H9 (cell line): ENCODE measurements around the gene PRORP. TPM values are rescaled to one million over a fixed set of nuclear protein-coding genes. Genes with fewer than 3 reads are reported as not detected.

ENCODE experiments used
- DNase-seq: peaks from one replicate; pipeline ENCODE4 v3.0.0-alpha.2; 2017
- H2AFZ ChIP-seq: one replicate; pipeline ENCODE4 v1.6.1; 2013; ENCODE audit warnings: mild to moderate bottlenecking, low read length, control low read depth, moderate library complexity
- H2AK5ac ChIP-seq: 2 replicates; pipeline ENCODE4 v1.6.1; 2013; ENCODE audit warnings: low read length, control low read depth, mixed read lengths; ENCODE audit not compliant: insufficient read length
- H2BK120ac ChIP-seq: one replicate; pipeline ENCODE4 v1.6.1; 2013; ENCODE audit warnings: low read depth, mild to moderate bottlenecking, low read length, control low read depth, inconsistent platforms; ENCODE audit not compliant: poor library complexity, severe bottlenecking
- H2BK12ac ChIP-seq: 2 replicates; pipeline ENCODE4 v1.6.1; 2013; ENCODE audit warnings: low read length, control low read depth, mixed read lengths, low read depth; ENCODE audit not compliant: insufficient read length
- H2BK15ac ChIP-seq: 2 replicates; pipeline ENCODE4 v1.6.1; 2013; ENCODE audit warnings: low read depth, low read length, control low read depth
- H2BK20ac ChIP-seq: one replicate; pipeline ENCODE4 v1.6.1; 2013; ENCODE audit warnings: low read depth, mild to moderate bottlenecking, low read length, control low read depth, inconsistent platforms; ENCODE audit not compliant: poor library complexity, severe bottlenecking
- H2BK5ac ChIP-seq: 2 replicates; pipeline ENCODE4 v1.6.1; 2013; ENCODE audit warnings: low read length, control low read depth, mixed read lengths; ENCODE audit not compliant: insufficient read length
- H3K14ac ChIP-seq: 2 replicates; pipeline ENCODE4 v1.6.1; 2013; ENCODE audit warnings: low read length, control low read depth; ENCODE audit not compliant: insufficient read depth
- H3K18ac ChIP-seq: 2 replicates; pipeline ENCODE4 v1.6.1; 2013; ENCODE audit warnings: low read depth, mild to moderate bottlenecking, mixed read lengths, low read length, control low read depth; ENCODE audit not compliant: insufficient read length
- H3K23ac ChIP-seq: 2 replicates; pipeline ENCODE4 v1.6.1; 2013; ENCODE audit warnings: low read length, control low read depth, mixed read lengths, low read depth; ENCODE audit not compliant: insufficient read length
- H3K23me2 ChIP-seq: 2 replicates; pipeline ENCODE4 v1.6.1; 2013; ENCODE audit warnings: low read depth, mild to moderate bottlenecking, mixed read lengths, low read length, control low read depth; ENCODE audit not compliant: insufficient read length, poor library complexity, severe bottlenecking
- H3K27ac ChIP-seq: 2 replicates; pipeline ENCODE4 v1.5.1; 2013; ENCODE audit warnings: low read length, control low read depth, mixed read lengths, low read depth; ENCODE audit not compliant: insufficient read length
- H3K27me3 ChIP-seq: 2 replicates; pipeline ENCODE4 v1.6.1; 2013; ENCODE audit warnings: low read length, control low read depth, inconsistent platforms; ENCODE audit not compliant: insufficient read depth
- H3K4ac ChIP-seq: 2 replicates; pipeline ENCODE4 v1.6.1; 2013; ENCODE audit warnings: low read depth, mild to moderate bottlenecking, control low read depth, inconsistent platforms, low read length, moderate library complexity
- H3K4me1 ChIP-seq: 2 replicates; pipeline ENCODE4 v1.6.1; 2013; ENCODE audit warnings: low read length, control low read depth, inconsistent platforms; ENCODE audit not compliant: insufficient read depth
- H3K4me2 ChIP-seq: 2 replicates; pipeline ENCODE4 v1.6.1; 2013; ENCODE audit warnings: low read length, control low read depth, mixed read lengths; ENCODE audit not compliant: insufficient read length, insufficient read depth
- H3K56ac ChIP-seq: 2 replicates; pipeline ENCODE4 v1.6.1; 2013; ENCODE audit warnings: low read depth, mild to moderate bottlenecking, mixed read lengths, low read length, control low read depth; ENCODE audit not compliant: insufficient read length
- H3K79me1 ChIP-seq: 2 replicates; pipeline ENCODE4 v1.6.1; 2013; ENCODE audit warnings: low read depth, mild to moderate bottlenecking, moderate library complexity, low read length, control low read depth, inconsistent platforms; ENCODE audit not compliant: insufficient read depth, poor library complexity, severe bottlenecking
- H3K79me2 ChIP-seq: 2 replicates; pipeline ENCODE4 v1.6.1; 2013; ENCODE audit warnings: low read length, control low read depth, inconsistent platforms; ENCODE audit not compliant: insufficient read depth
- H3K9ac ChIP-seq: 2 replicates; pipeline ENCODE4 v1.6.1; 2013; ENCODE audit warnings: low read length, control low read depth, mixed read lengths; ENCODE audit not compliant: insufficient read length; ENCODE audit errors: extremely low read depth
- H3K9me3 ChIP-seq: one replicate; pipeline ENCODE4 v1.6.1; 2013; ENCODE audit warnings: low read depth, low read length, inconsistent platforms; ENCODE audit not compliant: control insufficient read depth
- H3T11ph ChIP-seq: one replicate; pipeline ENCODE4 v1.6.1; 2013; ENCODE audit warnings: mild to moderate bottlenecking, low read length, control low read depth, inconsistent platforms
- H4K20me1 ChIP-seq: one replicate; pipeline ENCODE4 v1.6.1; 2013; ENCODE audit not compliant: control insufficient read depth, insufficient read length, insufficient read depth
- H4K5ac ChIP-seq: 2 replicates; pipeline ENCODE4 v1.6.1; 2013; ENCODE audit warnings: low read depth, mild to moderate bottlenecking, mixed read lengths, low read length, control low read depth; ENCODE audit not compliant: insufficient read length
- H4K8ac ChIP-seq: replicated peaks from 2 replicates; pipeline ENCODE4 v1.6.1; 2013; ENCODE audit warnings: low read length, control low read depth, mixed read lengths, low read depth; ENCODE audit not compliant: insufficient read length
- H4K91ac ChIP-seq: 2 replicates; pipeline ENCODE4 v1.6.1; 2013; ENCODE audit warnings: low read depth, mild to moderate bottlenecking, moderate library complexity, mixed read lengths, low read length, control low read depth; ENCODE audit not compliant: insufficient read length
- H3K27ac Mint-ChIP-seq, 3 experiments: 2 replicates in 2 of 3; 3 replicates in 1 of 3; pipeline ENCODE4 v1.8.0; 2020 to 2021; ENCODE audit warnings: mixed read lengths in 3 of 3, mild to moderate bottlenecking in 1 of 3, moderate library complexity in 1 of 3
- H3K27me3 Mint-ChIP-seq: 2 replicates; pipeline ENCODE4 v1.8.0; 2021; ENCODE audit warnings: low read depth, mild to moderate bottlenecking, moderate library complexity, mixed read lengths
- H3K36me3 Mint-ChIP-seq, 3 experiments: 2 replicates in 2 of 3; 3 replicates in 1 of 3; pipeline ENCODE4 v1.8.0; 2020 to 2021; ENCODE audit warnings: low read depth in 3 of 3, mixed read lengths in 3 of 3; ENCODE audit not compliant: insufficient read depth in 1 of 3
- H3K4me1 Mint-ChIP-seq, 2 experiments: 2 replicates each; pipeline ENCODE4 v1.8.0; 2020; ENCODE audit warnings: mixed read lengths in 2 of 2
- H3K4me3 Mint-ChIP-seq, 2 experiments: 2 replicates in 1 of 2; 3 replicates in 1 of 2; pipeline ENCODE4 v1.8.0; 2020 to 2021; ENCODE audit warnings: mild to moderate bottlenecking in 2 of 2, mixed read lengths in 2 of 2, moderate library complexity in 1 of 2
- H3K9me3 Mint-ChIP-seq, 2 experiments: 2 replicates in 1 of 2; 3 replicates in 1 of 2; pipeline ENCODE4 v1.8.0; 2020; ENCODE audit warnings: mild to moderate bottlenecking in 2 of 2, mixed read lengths in 2 of 2, moderate library complexity in 1 of 2
- WGBS: extraction: QIAGEN DNeasy Blood & Tissue Kit; methylation state at CpG from one replicate; pipeline ENCODE4 v1.1.7; 2013; ENCODE audit warnings: missing lambda C conversion rate, low lambda C conversion rate, mixed read lengths; ENCODE audit not compliant: insufficient read length; ENCODE audit errors: extremely low coverage; 5-methylcytosine and 5-hydroxymethylcytosine counted together
- total RNA-seq: library from RNA; stranded (reverse); gene quantifications from 2 replicates; pipeline ENCODE4 v1.2.1, GENCODE V29; 2021
- TF ChIP-seq, protein P1 (sequence below): fragments of 200-600 bp; sonication (generic); conservative IDR thresholded peaks from 3 replicates; pipeline ENCODE4 v1.8.0; 2021; ENCODE audit warnings: antibody characterized with exemption, mild to moderate bottlenecking

PRORP gene
- total RNA-seq, 1 experiment from 2014 or later, result 37.7 TPM

DNA sequence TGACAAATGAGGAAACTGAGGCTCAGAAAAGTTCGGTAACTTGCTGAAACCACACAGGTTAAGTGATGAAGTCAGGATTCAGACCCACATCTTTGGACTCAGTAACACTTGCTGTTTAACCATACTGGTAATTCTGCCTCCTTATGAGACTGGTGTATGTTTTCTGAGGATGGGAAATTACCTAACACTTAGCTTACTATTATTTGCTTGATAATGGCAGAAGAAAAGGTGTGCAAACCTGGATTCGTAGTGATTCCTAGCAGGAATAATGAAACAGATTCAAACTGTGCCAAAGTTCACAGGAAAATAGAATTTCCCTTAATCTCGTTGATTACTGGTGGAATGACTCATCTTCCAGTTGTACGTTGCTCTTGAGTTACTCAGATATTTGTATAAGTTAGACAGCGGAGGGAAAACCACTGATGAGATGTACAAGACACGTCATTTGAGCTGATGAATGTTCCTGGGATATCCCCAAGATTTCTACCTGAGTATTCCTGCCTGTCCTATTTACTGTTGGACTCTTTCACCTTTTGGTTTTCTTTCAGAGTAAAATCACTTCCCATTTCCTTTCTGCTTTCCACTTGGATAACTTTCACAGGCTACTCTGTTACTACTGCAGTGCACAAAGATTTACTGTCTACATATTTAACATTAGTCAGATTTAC, 37.5 kb downstream of the PRORP start:
- Histone ChIP-seq H4K8ac (no peak overlapping the region), H2BK12ac (no peak overlapping the region), H3K79me1 (no peaks in the 10 kb centered on the region), H3K4ac (no peak overlapping the region), H2BK15ac (no peak overlapping the region), H3K23ac (no peak overlapping the region), H3K9ac (no peak overlapping the region), H3K27ac (no peak overlapping the region), H3K18ac (no peak overlapping the region), H3T11ph (no peak overlapping the region), H2BK5ac (no peak overlapping the region), H3K27me3 (no peaks in the 10 kb centered on the region), H4K5ac (no peak overlapping the region), H3K56ac (no peak overlapping the region), H4K20me1 (no peaks in the 10 kb centered on the region), H2AK5ac (no peak overlapping the region), H3K9me3 (no peaks in the 10 kb centered on the region), H3K79me2 (no peaks in the 10 kb centered on the region), H3K23me2 (no peaks in the 10 kb centered on the region), H3K4me1 (no peaks in the 10 kb centered on the region; the same call in 1 of the 2 replicates), H4K91ac (no peak overlapping the region), H2BK20ac (no peak overlapping the region), H2AFZ (no peak overlapping the region), H3K4me2 (no peak overlapping the region), H2BK120ac (no peak overlapping the region), H3K14ac (no peak overlapping the region)
- TF ChIP-seq, protein P1, sequence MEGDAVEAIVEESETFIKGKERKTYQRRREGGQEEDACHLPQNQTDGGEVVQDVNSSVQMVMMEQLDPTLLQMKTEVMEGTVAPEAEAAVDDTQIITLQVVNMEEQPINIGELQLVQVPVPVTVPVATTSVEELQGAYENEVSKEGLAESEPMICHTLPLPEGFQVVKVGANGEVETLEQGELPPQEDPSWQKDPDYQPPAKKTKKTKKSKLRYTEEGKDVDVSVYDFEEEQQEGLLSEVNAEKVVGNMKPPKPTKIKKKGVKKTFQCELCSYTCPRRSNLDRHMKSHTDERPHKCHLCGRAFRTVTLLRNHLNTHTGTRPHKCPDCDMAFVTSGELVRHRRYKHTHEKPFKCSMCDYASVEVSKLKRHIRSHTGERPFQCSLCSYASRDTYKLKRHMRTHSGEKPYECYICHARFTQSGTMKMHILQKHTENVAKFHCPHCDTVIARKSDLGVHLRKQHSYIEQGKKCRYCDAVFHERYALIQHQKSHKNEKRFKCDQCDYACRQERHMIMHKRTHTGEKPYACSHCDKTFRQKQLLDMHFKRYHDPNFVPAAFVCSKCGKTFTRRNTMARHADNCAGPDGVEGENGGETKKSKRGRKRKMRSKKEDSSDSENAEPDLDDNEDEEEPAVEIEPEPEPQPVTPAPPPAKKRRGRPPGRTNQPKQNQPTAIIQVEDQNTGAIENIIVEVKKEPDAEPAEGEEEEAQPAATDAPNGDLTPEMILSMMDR, result no peak
- Mint-ChIP-seq H3K27me3 (no peaks in the 10 kb centered on the region), H3K36me3 (peaks cover 6 to 7% (median 6%) of the 10 kb centered on the region in 3 experiments; a peak in 6 of 7 replicates), H3K4me3 (no peak overlapping the region), H3K4me1 (peaks cover 0 to 8% of the 10 kb centered on the region in 2 experiments; a peak in 2 of 4 replicates), H3K27ac (no peak overlapping the region), H3K9me3 (no peaks in the 10 kb centered on the region)
- DNase-seq, result no peak
- no CpG with 5 or more reads among the region's 6 CpGs for WGBS
